ENCODE data around the gene GAGE12H.
"Not testable (repeated sequence)": the region's sequence is repeated elsewhere in the genome, so short reads cannot be mapped to it uniquely, and the experiment has no call there.

GAGE12H gene

GRCh38 chrX:49579649-49580048 is at the start of gene GAGE12H:
TSS of gene GAGE12H (plus strand) at chrX:49579949. CDS start at chrX:49581104, 1,155 bp downstream.
- DNase-seq: not testable (repeated sequence)

- DNase-seq: not testable (repeated sequence)
These were observed 47.9 kb upstream of the GAGE12H start, which contains the start of gene GAGE12C for GRCh38 chrX:49531877-49532276. TSS of gene GAGE12C (plus strand) at chrX:49532177. CDS start at chrX:49533332, 1,155 bp downstream.

- not testable (repeated sequence) for DNase-seq
These were observed 38.3 kb upstream of the GAGE12H start, which contains the start of gene GAGE12D for GRCh38 chrX:49541433-49541832. TSS of gene GAGE12D (plus strand) at chrX:49541733. CDS start at chrX:49542888, 1,155 bp downstream.

GRCh38 chrX:49550989-49551388 is 28.8 kb upstream of the GAGE12H start, which contains the start of gene GAGE12E:
TSS of gene GAGE12E (plus strand) at chrX:49551289. CDS start at chrX:49552444, 1,155 bp downstream.
- not testable (repeated sequence) for DNase-seq

- not testable (repeated sequence) for DNase-seq
These were observed 19.2 kb upstream of the GAGE12H start, which contains the start of gene GAGE12F for GRCh38 chrX:49560542-49560941. TSS of gene GAGE12F (plus strand) at chrX:49560842. CDS start at chrX:49561997, 1,155 bp downstream.

GRCh38 chrX:49568728-49569127 is 11.0 kb upstream of the GAGE12H start:
- not testable (repeated sequence) for DNase-seq

- not testable (repeated sequence) for DNase-seq
These were observed 10.6 kb upstream of the GAGE12H start for GRCh38 chrX:49569152-49569551.

GRCh38 chrX:49570100-49570499 is 9.6 kb upstream of the GAGE12H start, which contains the start of gene GAGE12G:
TSS of gene GAGE12G (plus strand) at chrX:49570400. CDS start at chrX:49571555, 1,155 bp downstream.
- not testable (repeated sequence) for DNase-seq

- not testable (repeated sequence) for DNase-seq
These were observed 9.4 kb downstream of the GAGE12H start, which contains the start of gene GAGE2A for GRCh38 chrX:49589196-49589595. TSS of gene GAGE2A (plus strand) at chrX:49589496. CDS start at chrX:49590651, 1,155 bp downstream.

- DNase-seq: peak in 1 of 2 donors; percentile 1
These were observed 10.2 kb downstream of the GAGE12H start for GRCh38 chrX:49589769-49590478.

GRCh38 chrX:49590488-49590887 is 10.7 kb downstream of the GAGE12H start:
- not testable (repeated sequence) for DNase-seq

- DNase-seq: not testable (repeated sequence)
These were observed 19.0 kb downstream of the GAGE12H start, which contains the start of gene GAGE1 for GRCh38 chrX:49598720-49599119. TSS of gene GAGE1 (plus strand) at chrX:49599020. CDS start at chrX:49600175, 1,155 bp downstream.

- DNase-seq: no peak
These were observed 31.1 kb downstream of the GAGE12H start for GRCh38 chrX:49610718-49611310.

- no peak for DNase-seq
These were observed 38.8 kb downstream of the GAGE12H start for GRCh38 chrX:49618574-49618973.

GRCh38 chrX:49627086-49627777 is 47.5 kb downstream of the GAGE12H start:
- peak; percentile 7 to 29 for DNase-seq
